Bronchial epithelial cell (primary cell): ENCODE results near the gene KMT2E. TPM values are rescaled to one million over a fixed set of nuclear protein-coding genes. Genes with fewer than 3 reads are reported as not detected.
A peak's percentile ranks its signal among the peaks of the same experiment; 100 is the strongest.

Source experiments
- DNase-seq: peaks from one replicate; pipeline ENCODE4 v3.0.0-alpha.2; 2010; ENCODE audit warnings: low read depth
- FAIRE-seq: peaks from 2 replicates; lab custom pipeline; 2011; peaks lifted over from hg19 to GRCh38; lab: Jason Lieb, UNC
- H3K27me3 ChIP-seq: 2 replicates; pipeline ENCODE4 v1.5.1; 2011; ENCODE audit warnings: low read length; ENCODE audit not compliant: control insufficient read depth, insufficient read depth
- H3K36me3 ChIP-seq: 2 replicates; pipeline ENCODE4 v1.5.1; 2011; ENCODE audit warnings: low read length; ENCODE audit not compliant: control insufficient read depth, insufficient read depth
- H3K4me3 ChIP-seq: 2 replicates; pipeline ENCODE4 v1.5.1; 2011; ENCODE audit warnings: mild to moderate bottlenecking, low read depth, low read length, control low read depth
- total RNA-seq: library from RNA; depleted of rRNA; stranded (reverse); fragments of >200 nt; gene quantifications from 2 replicates; pipeline ENCODE4 v1.2.1, GENCODE V29; 2014
- TF ChIP-seq, protein P1 (sequence below): IDR thresholded peaks from 2 replicates; pipeline ENCODE4 v1.5.1; 2011; ENCODE audit warnings: mild to moderate bottlenecking, moderate library complexity, low read length, control low read depth, inconsistent platforms; ENCODE audit not compliant: insufficient read depth, severe bottlenecking

The KMT2E gene
- total RNA-seq, 1 donor from 2014 or later = 79.8 TPM

DNA sequence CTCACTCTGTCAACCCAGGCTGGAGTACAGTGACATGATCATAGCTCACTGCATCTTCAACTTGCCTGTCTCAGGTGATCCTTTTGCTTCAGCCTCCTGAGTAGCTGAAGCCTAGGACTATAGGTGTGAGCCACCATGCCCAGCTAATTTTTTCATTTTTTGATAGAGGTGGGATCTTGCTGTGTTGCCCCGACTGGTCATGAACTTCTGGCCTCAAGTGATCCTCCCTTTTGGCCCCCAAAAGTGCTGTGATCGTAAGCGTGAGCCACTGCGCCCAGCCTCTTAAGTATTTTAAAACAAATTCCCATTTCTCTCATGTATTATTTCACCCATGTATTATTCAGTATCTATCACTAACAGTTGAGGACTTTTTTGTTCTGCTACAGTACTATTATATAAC is 43.5 kb downstream of the KMT2E start:
- TF ChIP-seq, protein P1, sequence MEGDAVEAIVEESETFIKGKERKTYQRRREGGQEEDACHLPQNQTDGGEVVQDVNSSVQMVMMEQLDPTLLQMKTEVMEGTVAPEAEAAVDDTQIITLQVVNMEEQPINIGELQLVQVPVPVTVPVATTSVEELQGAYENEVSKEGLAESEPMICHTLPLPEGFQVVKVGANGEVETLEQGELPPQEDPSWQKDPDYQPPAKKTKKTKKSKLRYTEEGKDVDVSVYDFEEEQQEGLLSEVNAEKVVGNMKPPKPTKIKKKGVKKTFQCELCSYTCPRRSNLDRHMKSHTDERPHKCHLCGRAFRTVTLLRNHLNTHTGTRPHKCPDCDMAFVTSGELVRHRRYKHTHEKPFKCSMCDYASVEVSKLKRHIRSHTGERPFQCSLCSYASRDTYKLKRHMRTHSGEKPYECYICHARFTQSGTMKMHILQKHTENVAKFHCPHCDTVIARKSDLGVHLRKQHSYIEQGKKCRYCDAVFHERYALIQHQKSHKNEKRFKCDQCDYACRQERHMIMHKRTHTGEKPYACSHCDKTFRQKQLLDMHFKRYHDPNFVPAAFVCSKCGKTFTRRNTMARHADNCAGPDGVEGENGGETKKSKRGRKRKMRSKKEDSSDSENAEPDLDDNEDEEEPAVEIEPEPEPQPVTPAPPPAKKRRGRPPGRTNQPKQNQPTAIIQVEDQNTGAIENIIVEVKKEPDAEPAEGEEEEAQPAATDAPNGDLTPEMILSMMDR = no peak
- no peaks in the 10 kb centered on the region for H3K27me3 ChIP-seq
- DNase-seq = no peak
- no peak for FAIRE-seq
- H3K36me3 ChIP-seq = peaks cover 4% of the 10 kb centered on the region
- H3K4me3 ChIP-seq = no peak overlapping the region

- H3K27me3 ChIP-seq = no peaks in the 10 kb centered on the region
- FAIRE-seq = no peak
- TF ChIP-seq, protein P1 = no peak
- H3K4me3 ChIP-seq = no peak overlapping the region
- H3K36me3 ChIP-seq = peaks cover 1% of the 10 kb centered on the region
- peak; percentile 49 for DNase-seq
Measured at GRCh38 chr7:105060437-105060836, 46.4 kb downstream of the KMT2E start.

DNA sequence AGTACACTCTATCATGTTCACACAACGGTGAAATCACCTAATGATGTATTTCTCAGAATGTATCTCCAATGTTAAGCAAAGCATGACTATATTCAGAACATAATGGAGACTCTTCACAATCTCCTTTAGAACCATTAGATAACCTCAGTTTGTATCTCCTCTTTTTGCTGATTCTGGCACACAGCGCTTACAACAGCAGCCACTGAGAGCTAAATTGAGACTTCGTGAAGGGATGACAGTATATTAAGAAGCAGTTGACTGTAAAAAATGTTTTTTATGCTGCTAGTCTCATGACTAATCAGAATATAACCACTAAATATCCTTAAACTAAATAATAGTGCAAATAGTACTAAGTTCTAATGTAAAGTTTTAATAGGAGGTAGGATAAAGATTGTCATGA is 46.9 kb downstream of the KMT2E start:
- FAIRE-seq (no peak), DNase-seq (no peak)
- H3K36me3 ChIP-seq = peaks cover 1% of the 10 kb centered on the region
- H3K4me3 ChIP-seq = no peak overlapping the region
- TF ChIP-seq, protein P1 = no peak
- no peaks in the 10 kb centered on the region for H3K27me3 ChIP-seq

- peaks cover 3% of the 10 kb centered on the region for H3K36me3 ChIP-seq
- TF ChIP-seq, protein P1 = no peak
- H3K4me3 ChIP-seq = no peak overlapping the region
Measured at GRCh38 chr7:105065104-105065503, 51.1 kb downstream of the KMT2E start.

DNA sequence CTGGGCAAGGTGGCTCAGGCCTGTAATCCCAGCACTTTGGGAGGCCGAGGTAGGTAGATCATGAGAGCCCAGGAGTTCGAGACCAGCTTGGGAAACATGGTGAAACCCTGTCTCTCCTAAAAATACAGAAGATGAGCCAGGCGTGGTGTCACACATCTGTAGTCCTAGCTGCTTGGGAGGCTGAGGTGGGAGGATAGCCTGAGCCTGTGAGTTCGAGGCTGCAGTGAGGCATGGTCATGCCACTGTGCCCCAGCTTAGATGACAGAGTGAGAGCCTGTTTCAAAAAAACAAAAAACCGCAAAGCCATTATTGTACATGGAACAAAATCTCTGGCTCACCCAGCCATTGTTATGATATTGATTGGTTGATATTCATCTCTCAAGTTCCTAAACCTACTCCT is 53.7 kb downstream of the KMT2E start:
- TF ChIP-seq, protein P1 = no peak
- no peak overlapping the region for H3K4me3 ChIP-seq
- peaks cover 5% of the 10 kb centered on the region for H3K36me3 ChIP-seq
- FAIRE-seq = no peak
- DNase-seq = no peak
- no peaks in the 10 kb centered on the region for H3K27me3 ChIP-seq

More at GRCh38 chr7:105065104-105065503, 51.1 kb downstream of the KMT2E start:
- DNase-seq (no peak), FAIRE-seq (no peak)
- H3K27me3 ChIP-seq = no peaks in the 10 kb centered on the region

- DNase-seq (no peak), FAIRE-seq (no peak)
- Histone ChIP-seq H3K27me3 (no peaks in the 10 kb centered on the region), H3K36me3 (peaks cover 6% of the 10 kb centered on the region), H3K4me3 (no peak overlapping the region)
- TF ChIP-seq, protein P1 = no peak
Measured at GRCh38 chr7:105068886-105069285, 54.9 kb downstream of the KMT2E start.
